H1 (cell line): ENCODE data around the gene CEMIP2. TPM values are rescaled to one million over a fixed set of nuclear protein-coding genes. Genes with fewer than 3 reads are reported as not detected.

ENCODE experiments used
- CTCF ChIA-PET: fragments of 300-600 bp; sonication (Branson Sonifier 250); formaldehyde crosslinking; loops from one replicate; lab custom pipeline; 2021; ENCODE audit not compliant: partially characterized antibody; lab: Charles Lee
- POLR2A ChIA-PET: fragments of 300-600 bp; sonication (Branson Sonifier 250); formaldehyde crosslinking; loops from one replicate; lab custom pipeline; 2021; ENCODE audit warnings: inconsistent platforms; ENCODE audit not compliant: partially characterized antibody; lab: Charles Lee
- DNase-seq, 2 experiments: peaks; one replicate each; pipeline versions ENCODE4 v3.0.0 to v3.0.0-alpha.2; 2010 to 2022; ENCODE audit warnings: low spot score in 2 of 2, low read depth in 1 of 2, mixed read lengths in 1 of 2
- FAIRE-seq: peaks from 2 replicates; lab custom pipeline; 2011; peaks lifted over from hg19 to GRCh38; lab: Jason Lieb, UNC
- H2AFZ ChIP-seq: 2 replicates; pipeline ENCODE4 v1.8.1; 2012; ENCODE audit warnings: low read length, inconsistent platforms
- H2AK5ac ChIP-seq: 2 replicates; pipeline ENCODE4 v1.6.1; 2013; ENCODE audit warnings: low read depth, low read length
- H2BK120ac ChIP-seq: replicated peaks from 2 replicates; pipeline ENCODE3; 2013; ENCODE audit warnings: low read depth, low read length, inconsistent platforms
- H2BK12ac ChIP-seq: 2 replicates; pipeline ENCODE4 v1.6.1; 2013; ENCODE audit warnings: low read depth, low read length
- H2BK15ac ChIP-seq: 2 replicates; pipeline ENCODE4 v1.6.1; 2013; ENCODE audit warnings: low read length
- H2BK20ac ChIP-seq: 2 replicates; pipeline ENCODE4 v1.6.1; 2013; ENCODE audit warnings: low read length
- H2BK5ac ChIP-seq: 2 replicates; pipeline ENCODE4 v1.6.1; 2013; ENCODE audit warnings: low read depth, low read length
- H3K14ac ChIP-seq: 2 replicates; pipeline ENCODE4 v1.6.1; 2013; ENCODE audit warnings: inconsistent platforms; ENCODE audit not compliant: insufficient read length
- H3K18ac ChIP-seq: 2 replicates; pipeline ENCODE4 v1.6.1; 2013; ENCODE audit warnings: low read length; ENCODE audit errors: extremely low read depth
- H3K23ac ChIP-seq: 2 replicates; pipeline ENCODE4 v1.6.1; 2013; ENCODE audit warnings: inconsistent platforms; ENCODE audit not compliant: insufficient read length
- H3K23me2 ChIP-seq: 2 replicates; pipeline ENCODE4 v1.6.1; 2013; ENCODE audit warnings: low read depth, low read length
- H3K27ac ChIP-seq: 2 replicates; pipeline ENCODE4 v1.6.1; 2011; ENCODE audit warnings: low read depth, low read length, inconsistent platforms
- H3K27me3 ChIP-seq, 4 experiments: replicated peaks in 1 of 4; 1 replicate in 1 of 4; 2 replicates in 3 of 4; pipeline versions ENCODE4 v1.6.1 to v1.8.1; 2011 to 2013; ENCODE audit warnings: low read length in 3 of 4, mild to moderate bottlenecking in 3 of 4, inconsistent platforms in 2 of 4, mixed read lengths in 2 of 4, moderate library complexity in 1 of 4; ENCODE audit not compliant: control insufficient read depth in 3 of 4, insufficient read depth in 3 of 4; ENCODE audit errors: extremely low read depth in 1 of 4
- H3K36me3 ChIP-seq, 4 experiments: 2 replicates each; pipeline versions ENCODE4 v1.6.1 to v1.8.1; 2011 to 2013; ENCODE audit warnings: mild to moderate bottlenecking in 4 of 4, low read length in 3 of 4, moderate library complexity in 2 of 4, control low read depth in 1 of 4, inconsistent platforms in 1 of 4; ENCODE audit not compliant: insufficient read depth in 4 of 4, control insufficient read depth in 2 of 4
- H3K4ac ChIP-seq: replicated peaks from 2 replicates; pipeline ENCODE3; 2013; ENCODE audit warnings: low read length, low read depth, mixed read lengths, inconsistent platforms; ENCODE audit not compliant: insufficient read length
- H3K4me1 ChIP-seq, 4 experiments: replicated peaks in 1 of 4; 1 replicate in 1 of 4; 2 replicates in 3 of 4; pipeline versions ENCODE4 v1.6.1 to v1.8.1; 2011 to 2013; ENCODE audit warnings: low read length in 3 of 4, inconsistent platforms in 2 of 4, mixed read lengths in 1 of 4; ENCODE audit not compliant: insufficient read depth in 4 of 4, control insufficient read depth in 3 of 4
- H3K4me2 ChIP-seq, 2 experiments: 2 replicates each; pipeline versions ENCODE4 v1.6.1 to v1.8.1; 2011 to 2013; ENCODE audit warnings: low read depth in 2 of 2, low read length in 2 of 2, control low read depth in 1 of 2, inconsistent platforms in 1 of 2, mild to moderate bottlenecking in 1 of 2; ENCODE audit not compliant: insufficient read depth in 1 of 2
- H3K4me3 ChIP-seq, 4 experiments: fragments of 200-600, 300-600 bp in 1 of 4; sonication (generic), shearing (Covaris generic), sonication (Bioruptor Twin) in 1 of 4; 2 replicates each; pipeline versions ENCODE4 v1.5.1 to v1.8.1; 2011 to 2016; ENCODE audit warnings: low read length in 4 of 4, low read depth in 3 of 4, control low read depth in 2 of 4, inconsistent platforms in 2 of 4, mild to moderate bottlenecking in 2 of 4, mixed read lengths in 1 of 4, moderate library complexity in 1 of 4; ENCODE audit not compliant: insufficient read depth in 2 of 4; ENCODE audit errors: extremely low read depth in 1 of 4
- H3K56ac ChIP-seq: replicated peaks from 2 replicates; pipeline ENCODE3; 2013; ENCODE audit warnings: low read depth, mild to moderate bottlenecking, mixed read lengths, low read length, inconsistent platforms; ENCODE audit not compliant: insufficient read length
- H3K79me1 ChIP-seq: 2 replicates; pipeline ENCODE4 v1.6.1; 2013; ENCODE audit warnings: low read depth, low read length, control low read depth
- H3K79me2 ChIP-seq, 2 experiments: 2 replicates each; pipeline versions ENCODE4 v1.6.1 to v1.8.1; 2012 to 2013; ENCODE audit warnings: low read length in 2 of 2, mild to moderate bottlenecking in 2 of 2, inconsistent platforms in 1 of 2; ENCODE audit not compliant: insufficient read depth in 2 of 2, control insufficient read depth in 1 of 2
- H3K9ac ChIP-seq, 4 experiments: replicated peaks in 1 of 4; 1 replicate in 1 of 4; 2 replicates in 3 of 4; pipeline versions ENCODE4 v1.6.1 to v1.8.1; 2011 to 2013; ENCODE audit warnings: low read depth in 3 of 4, low read length in 3 of 4, control low read depth in 2 of 4, mild to moderate bottlenecking in 2 of 4, moderate library complexity in 2 of 4, inconsistent platforms in 1 of 4; ENCODE audit errors: extremely low read depth in 1 of 4
- H3K9me3 ChIP-seq, 2 experiments: 2 replicates each; pipeline versions ENCODE4 v1.6.1 to v1.8.1; 2012 to 2013; ENCODE audit warnings: mild to moderate bottlenecking in 2 of 2, moderate library complexity in 2 of 2, control low read depth in 1 of 2, inconsistent platforms in 1 of 2, low read depth in 1 of 2, low read length in 1 of 2, mixed read lengths in 1 of 2; ENCODE audit not compliant: insufficient read depth in 2 of 2
- H4K20me1 ChIP-seq, 2 experiments: replicated peaks in 1 of 2; 2 replicates each; pipeline versions ENCODE3 to v1.8.1; 2011 to 2013; ENCODE audit warnings: inconsistent platforms in 2 of 2, low read length in 2 of 2, mild to moderate bottlenecking in 1 of 2; ENCODE audit not compliant: insufficient read depth in 2 of 2, control insufficient read depth in 1 of 2
- H4K5ac ChIP-seq: 2 replicates; pipeline ENCODE4 v1.6.1; 2013; ENCODE audit warnings: low read length, low read depth, mixed read lengths, inconsistent platforms; ENCODE audit not compliant: insufficient read length
- H4K8ac ChIP-seq: 2 replicates; pipeline ENCODE4 v1.8.0; 2013; ENCODE audit warnings: mild to moderate bottlenecking, moderate library complexity, low read length, inconsistent platforms; ENCODE audit not compliant: insufficient read depth; ENCODE audit errors: extremely low read depth
- H4K91ac ChIP-seq: replicated peaks from 2 replicates; pipeline ENCODE3; 2013; ENCODE audit warnings: low read length, mixed read lengths, inconsistent platforms; ENCODE audit not compliant: insufficient read length
- ATF3 ChIP-seq: IDR thresholded peaks from 2 replicates; pipeline ENCODE4 v1.6.1; 2011; ENCODE audit warnings: low read depth, mild to moderate bottlenecking, low read length; ENCODE audit not compliant: insufficient read depth
- CHD2 ChIP-seq: IDR thresholded peaks from 2 replicates; pipeline ENCODE4 v1.6.1; 2012; ENCODE audit warnings: low read length, improper control_type of control experiment
- JUN ChIP-seq: IDR thresholded peaks from 2 replicates; pipeline ENCODE4 v1.6.1; 2011; ENCODE audit warnings: low read depth, mild to moderate bottlenecking, improper control_type of control experiment, low read length
- SIN3A ChIP-seq, 2 experiments: IDR thresholded peaks in 1 of 2; conservative IDR thresholded peaks in 1 of 2; 2 replicates each; pipeline ENCODE4 v1.6.1; 2011 to 2012; ENCODE audit warnings: low read length in 2 of 2, improper control_type of control experiment in 1 of 2, low read depth in 1 of 2, mild to moderate bottlenecking in 1 of 2
- WGBS, 2 experiments: shearing (Covaris generic) in 1 of 2; methylation state at CpG; one replicate each; pipeline versions ENCODE4 v1.1.6 to v1.1.7; 2013 to 2015; ENCODE audit warnings: low lambda C conversion rate in 2 of 2, mixed read lengths in 2 of 2, inconsistent platforms in 1 of 2, low coverage in 1 of 2, missing lambda C conversion rate in 1 of 2; ENCODE audit not compliant: insufficient replicate concordance in 2 of 2, insufficient coverage in 1 of 2, insufficient read length in 1 of 2; ENCODE audit errors: extremely low coverage in 1 of 2, missing lambda C conversion rate in 1 of 2; 5-methylcytosine and 5-hydroxymethylcytosine counted together
- polyA plus RNA-seq, 7 experiments: library from polyadenylated mRNA; depleted of rRNA in 3 of 7; stranded (reverse) in 5 of 7; unstranded in 2 of 7; fragments of >200 nt in 5 of 7; fragments of 200-250 nt in 2 of 7; gene quantifications; 1 replicate in 5 of 7; 2 replicates in 1 of 7; 4 replicates in 1 of 7; pipeline versions ENCODE4 v1.2.1 to v1.2.3, GENCODE V29; 2011 to 2013; ENCODE audit warnings: missing spikeins in 2 of 7, mixed read lengths in 2 of 7
- total RNA-seq: library from RNA; stranded (reverse); fragmentation: NEBNext Ultra II Directional; extraction: Animal tissue kit (Norgen Biotek cat#: 25700); gene quantifications from 2 replicates; pipeline ENCODE4 v1.2.1, GENCODE V29; 2021

Gene CEMIP2
- total and polyA plus RNA-seq, 2 of the 8 experiments (the other 6 are each of a cell fraction or from before 2014, with no cell fraction given) = 25.2 to 52.1 TPM

GRCh38 chr9:71790296-71790695, 22.0 kb upstream of the CEMIP2 start:
- TF ChIP-seq SIN3A (conservative IDR thresholded peaks at IDR 0.05 in 1 of 2, IDR thresholded peaks at IDR 0.05 in 1 of 2; ENCODE audit: low read depth in 1 of 2, low read length in 2 of 2) (no peak), ATF3 (no peak), CHD2 (no peak), JUN (no peak)
- Histone ChIP-seq H3K36me3 (no peaks in the 10 kb centered on the region), H3K23ac (no peak overlapping the region), H3K4ac (no peak overlapping the region), H3K4me3 (no peak overlapping the region), H3K79me1 (no peaks in the 10 kb centered on the region), H3K9ac (no peak overlapping the region), H4K20me1 (no peaks in the 10 kb centered on the region), H2BK20ac (no peak overlapping the region), H3K14ac (no peak overlapping the region), H2AK5ac (no peak overlapping the region), H4K91ac (no peak overlapping the region), H3K4me2 (no peak overlapping the region), H2AFZ (no peak overlapping the region), H3K56ac (no peak overlapping the region), H4K5ac (no peak overlapping the region), H2BK12ac (no peak overlapping the region), H3K4me1 (no peaks in the 10 kb centered on the region), H2BK120ac (no peak overlapping the region), H2BK15ac (no peak overlapping the region), H3K9me3 (no peaks in the 10 kb centered on the region), H2BK5ac (no peak overlapping the region), H4K8ac (no peak overlapping the region), H3K23me2 (no peaks in the 10 kb centered on the region), H3K18ac (no peak overlapping the region), H3K27ac (no peak overlapping the region), H3K27me3 (no peaks in the 10 kb centered on the region), H3K79me2 (no peaks in the 10 kb centered on the region)
- ChIA-PET POLR2A (no interaction called here), CTCF (interaction anchor here (0.6 to 1.5 kb wide), 3 partner anchors 14 to 209 kb away, joined by 3 to 5 read pairs (median 4); no protein-coding TSS in a partner anchor)
- FAIRE-seq = no peak
- 86 to 100% methylated on average over 1 of the region's 1 CpG for WGBS, 2 experiments
- DNase-seq = no peak
